HG02759 (cell line): ENCODE measurements around the gene TOE1.
"Not testable (repeated sequence)": the region's sequence is repeated elsewhere in the genome, so short reads cannot be mapped to it uniquely, and the experiment has no call there.

ENCODE experiments used
- ATAC-seq: cut with Tn5 transposase; IDR thresholded peaks from one replicate; pipeline ENCODE4 v1.9.1; 2021; ENCODE audit warnings: mild to moderate bottlenecking, moderate library complexity; ENCODE audit not compliant: unreplicated experiment

The TOE1 gene

DNA sequence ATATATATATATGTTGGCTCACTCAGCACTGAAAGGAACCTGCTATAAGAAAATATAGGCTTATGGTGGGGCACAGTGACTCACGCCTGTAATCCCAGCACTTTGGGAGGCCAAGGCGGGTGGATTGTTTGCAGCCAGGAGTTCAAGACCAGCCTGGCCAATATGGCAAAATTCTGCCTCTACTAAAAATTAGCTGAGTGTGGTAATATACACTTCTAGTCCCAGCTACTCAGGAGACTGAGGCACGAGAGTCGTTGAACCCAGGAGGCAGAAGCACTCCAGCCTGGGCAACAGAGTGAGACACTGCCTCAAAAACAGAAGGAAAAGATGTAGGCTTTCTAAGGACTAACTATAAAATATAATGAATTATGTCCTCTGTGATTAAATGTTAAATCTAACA is 14.9 kb downstream of the TOE1 start:
- no peak for ATAC-seq

DNA sequence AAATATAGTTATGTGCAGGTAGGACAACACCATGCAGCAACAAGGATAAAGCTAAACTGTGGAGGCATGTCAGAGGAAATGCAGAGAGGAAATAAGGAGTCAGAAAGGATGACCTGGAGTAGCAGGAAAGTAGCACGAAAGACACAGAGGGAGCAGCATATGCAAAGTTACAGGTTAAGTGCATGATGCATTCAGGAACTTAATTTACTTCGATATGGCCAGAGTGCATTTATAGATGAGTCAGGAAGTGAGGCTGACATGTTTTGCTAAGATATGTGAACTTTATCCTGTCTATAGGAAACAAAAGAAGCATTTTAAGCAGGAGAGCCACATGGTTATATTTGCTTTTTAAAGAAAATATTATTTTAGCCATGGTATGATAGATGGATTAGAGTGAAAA is 15.7 kb downstream of the TOE1 start:
- no peak for ATAC-seq

DNA sequence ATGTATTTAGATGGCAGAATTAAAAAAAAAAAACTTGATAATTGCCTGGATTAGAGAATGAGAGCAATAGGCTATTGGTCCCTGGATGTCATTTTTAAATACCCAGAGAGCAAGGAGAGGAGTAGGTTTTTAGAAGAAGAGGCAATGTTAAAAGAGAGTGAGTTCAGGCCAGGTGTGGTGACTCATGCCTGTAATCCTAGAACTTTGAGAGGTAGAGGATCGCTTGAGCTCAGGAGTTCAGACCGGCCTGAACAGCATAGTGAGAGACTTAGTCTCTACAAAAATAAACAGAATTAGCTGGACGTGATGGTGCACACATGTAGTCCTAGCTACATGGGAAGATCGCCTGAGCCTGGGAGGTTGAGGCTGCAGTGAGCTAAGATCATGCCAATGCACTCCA is 16.2 kb downstream of the TOE1 start:
- ATAC-seq: no peak

DNA sequence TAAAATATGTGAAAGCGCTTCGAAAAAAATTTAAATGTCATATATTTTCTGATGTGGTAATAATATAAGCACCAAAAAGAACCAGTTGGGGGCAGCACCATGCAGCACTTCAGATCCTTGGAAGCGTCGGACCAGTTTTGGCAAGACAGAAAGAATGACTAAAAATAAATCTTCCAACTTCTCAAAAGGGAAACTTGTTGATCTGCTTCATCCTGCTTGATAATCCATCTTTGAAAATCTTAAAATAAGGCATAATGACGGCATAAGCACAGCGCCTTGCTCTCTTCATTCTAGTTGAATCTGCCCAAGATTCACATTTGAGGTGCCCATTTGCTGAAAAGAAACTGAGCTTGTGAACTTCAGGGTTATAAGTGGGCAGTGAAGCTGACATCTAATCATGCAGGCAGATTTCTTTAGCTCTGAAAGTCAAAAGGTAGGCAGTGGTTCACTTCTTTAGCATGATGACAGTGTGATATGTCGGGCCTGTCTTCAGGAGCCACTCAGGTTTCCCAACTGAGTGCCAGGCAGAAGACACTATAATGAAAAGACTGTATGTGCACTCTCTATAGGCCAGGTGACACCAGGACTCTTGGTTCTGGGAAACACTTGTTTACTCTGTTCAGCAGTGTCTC is 20.0 kb downstream of the TOE1 start:
- no peak for ATAC-seq

DNA sequence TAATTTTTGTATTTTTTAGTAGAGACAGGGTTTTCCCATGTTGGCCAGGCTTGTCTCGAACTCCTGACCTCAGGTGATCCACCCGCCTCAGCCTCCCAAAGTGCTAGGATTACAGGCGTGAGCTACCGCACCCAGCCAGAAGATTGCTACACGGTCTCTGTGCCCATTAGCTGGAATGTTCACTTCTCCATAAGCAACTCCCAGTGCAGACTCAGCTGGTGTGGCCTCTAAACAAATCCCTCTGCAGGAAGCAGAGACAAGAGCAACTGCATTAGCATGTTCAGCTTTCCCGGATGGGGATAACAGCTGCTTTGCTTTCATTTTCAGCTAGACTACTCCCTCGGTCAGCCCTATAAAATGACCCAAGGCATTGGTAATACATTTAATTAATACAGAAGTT is 21.0 kb downstream of the TOE1 start:
- not testable (repeated sequence) for ATAC-seq

DNA sequence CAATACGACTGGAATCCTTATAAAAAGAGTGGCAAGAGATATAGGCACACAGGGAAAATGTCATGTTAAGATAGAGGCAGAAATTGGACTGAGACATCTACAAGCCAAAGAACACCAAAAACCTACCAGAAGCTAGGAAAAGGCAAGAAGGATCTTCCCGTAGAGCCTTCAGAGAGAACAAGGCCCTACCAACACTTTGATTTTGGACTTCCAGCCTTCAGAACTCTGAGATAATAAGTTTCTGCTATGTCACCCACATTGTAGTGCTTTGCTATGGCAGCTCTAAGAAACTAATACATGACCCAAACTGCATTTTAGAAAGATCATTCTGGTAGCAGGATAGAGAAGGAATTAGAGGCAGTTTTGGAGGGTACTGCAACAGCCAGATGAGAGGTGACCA is 24.3 kb downstream of the TOE1 start:
- no peak for ATAC-seq

DNA sequence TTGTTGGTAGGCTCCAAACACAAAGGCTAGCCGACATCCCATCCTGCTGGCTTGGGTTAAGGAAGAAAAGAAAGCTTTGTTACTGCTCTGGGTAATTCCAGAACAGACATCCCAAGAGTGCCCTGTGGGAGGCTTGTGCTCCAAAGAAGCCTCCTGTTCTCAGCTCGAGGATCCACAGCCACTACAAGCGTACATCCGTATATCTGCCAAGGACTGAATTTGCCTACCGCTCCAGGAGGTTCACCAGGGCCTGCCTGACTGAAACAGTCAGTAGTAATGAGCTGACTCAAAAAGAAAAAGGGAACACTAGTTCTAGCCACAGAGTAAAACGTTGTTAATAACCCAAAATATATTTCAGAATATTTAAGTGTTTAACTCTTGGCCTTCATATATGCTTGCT is 25.1 kb downstream of the TOE1 start:
- ATAC-seq: peak; percentile 55

DNA sequence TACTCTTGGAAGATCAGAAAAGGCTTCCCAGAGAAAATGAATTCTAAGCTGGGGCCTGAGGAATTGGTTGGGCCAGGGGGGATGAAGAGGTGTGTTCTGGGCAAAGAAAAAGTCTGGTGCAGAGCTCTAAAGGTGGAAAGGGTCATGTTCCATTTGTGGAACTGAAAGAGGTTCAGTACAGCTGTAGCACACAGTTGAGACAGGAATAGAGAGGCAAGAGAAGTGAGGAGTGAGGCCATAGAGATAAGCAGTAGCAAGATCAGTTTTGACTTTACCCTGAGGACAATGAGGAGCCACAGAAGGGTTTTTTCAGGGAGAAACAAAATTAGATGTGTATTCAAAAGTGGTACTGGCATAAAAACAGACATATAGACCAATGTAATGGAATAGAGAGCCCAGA is 30.6 kb downstream of the TOE1 start:
- ATAC-seq: no peak

DNA sequence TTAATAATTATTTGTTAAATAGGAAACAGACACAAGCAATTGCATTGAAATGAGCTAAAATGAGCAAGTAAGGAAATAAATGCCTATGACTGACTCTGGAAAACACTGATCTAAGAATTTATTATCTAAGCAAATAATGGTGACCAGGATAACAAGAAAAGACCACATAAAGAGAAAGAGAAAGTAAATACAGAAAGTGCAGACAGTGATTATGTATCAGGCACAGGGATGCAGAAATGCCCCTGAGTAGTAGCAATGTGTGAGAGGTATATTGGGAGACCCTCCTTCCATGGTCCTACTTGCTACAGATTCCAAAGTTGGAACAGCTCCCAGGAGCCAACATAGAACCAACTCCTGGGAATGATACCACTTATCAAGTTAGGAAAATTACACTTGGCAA is 33.6 kb downstream of the TOE1 start:
- no peak for ATAC-seq

DNA sequence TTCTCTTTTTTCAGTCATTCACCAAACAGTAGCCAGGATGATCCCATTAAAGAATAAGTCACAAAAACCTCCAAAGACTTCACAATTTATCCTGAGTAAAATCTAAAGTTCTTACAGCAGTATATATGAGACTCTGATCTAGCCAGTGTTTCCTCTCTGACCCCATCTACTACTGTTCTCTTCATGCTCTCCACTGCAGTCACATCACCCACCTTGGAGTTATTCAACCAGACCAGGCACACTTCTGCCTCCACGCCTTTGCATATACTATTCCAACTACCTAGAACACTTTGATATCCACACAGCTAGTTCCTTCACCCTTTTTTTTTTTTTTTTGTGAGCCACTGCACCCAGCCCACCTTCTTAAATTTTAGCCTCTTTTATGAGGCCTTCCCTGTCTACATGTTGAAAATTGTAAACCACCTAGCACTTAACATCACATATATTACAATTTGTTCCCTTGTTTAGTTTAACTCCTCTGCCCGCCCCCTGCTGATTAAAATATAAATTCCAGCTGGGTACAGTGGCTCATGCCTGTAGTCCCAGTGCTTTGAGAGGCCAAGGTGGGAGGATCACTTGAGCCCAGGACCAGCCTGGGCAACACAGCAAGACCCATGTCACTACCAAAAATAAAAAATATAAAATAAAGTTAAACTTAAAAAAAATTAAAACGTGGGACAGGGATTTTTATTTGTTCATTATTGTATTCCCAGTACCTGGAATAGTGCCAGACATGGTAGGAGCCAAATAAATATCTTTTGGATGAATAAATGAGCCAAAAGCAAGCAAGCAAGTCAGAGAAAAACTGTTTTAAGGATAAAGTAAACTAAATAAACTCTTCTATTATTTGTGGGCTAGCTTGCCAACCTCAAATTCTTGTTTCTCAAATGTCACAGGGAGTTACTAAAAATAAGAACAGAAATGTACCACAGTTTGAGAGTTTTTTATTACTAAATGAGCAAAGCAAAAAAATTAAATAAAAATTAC is 35.4 kb downstream of the TOE1 start:
- no peak for ATAC-seq

DNA sequence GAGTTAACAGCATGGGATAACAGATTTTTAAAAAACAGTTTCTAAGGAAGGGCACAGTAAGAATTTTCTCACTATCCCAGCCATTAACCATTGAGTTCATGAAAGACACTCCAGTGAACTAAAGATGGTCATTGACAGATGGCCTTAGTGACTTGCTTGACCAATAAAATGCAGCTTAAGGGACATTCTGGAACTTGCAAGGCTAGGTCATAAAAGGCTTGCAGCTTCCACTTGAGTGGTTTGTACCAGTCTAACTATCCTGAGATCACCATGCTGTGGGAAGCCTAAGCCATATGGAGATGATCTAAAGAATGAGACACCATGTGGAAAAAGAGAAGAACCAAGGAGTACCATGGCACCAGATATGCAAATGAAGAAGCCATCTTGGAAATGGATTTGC is 38.2 kb downstream of the TOE1 start:
- no peak for ATAC-seq

DNA sequence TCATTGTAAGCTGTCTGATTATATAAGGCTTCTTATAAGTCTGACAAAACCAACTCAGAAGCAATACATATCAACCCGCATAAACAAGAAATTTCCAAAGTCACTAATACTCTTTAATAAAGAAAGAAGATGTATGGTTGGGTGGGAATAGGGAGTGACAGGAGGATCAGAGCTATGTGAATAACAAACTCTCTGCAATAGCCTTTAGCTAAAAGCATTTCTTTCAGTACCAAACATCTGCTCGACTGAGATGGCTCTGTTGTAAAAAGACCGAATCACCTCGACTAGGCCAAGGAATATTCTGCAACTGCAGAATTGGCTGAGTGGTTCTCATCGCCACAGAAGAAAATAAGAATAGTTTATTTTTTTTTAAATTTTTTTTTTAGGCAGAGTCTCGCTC is 39.6 kb downstream of the TOE1 start:
- ATAC-seq: no peak

DNA sequence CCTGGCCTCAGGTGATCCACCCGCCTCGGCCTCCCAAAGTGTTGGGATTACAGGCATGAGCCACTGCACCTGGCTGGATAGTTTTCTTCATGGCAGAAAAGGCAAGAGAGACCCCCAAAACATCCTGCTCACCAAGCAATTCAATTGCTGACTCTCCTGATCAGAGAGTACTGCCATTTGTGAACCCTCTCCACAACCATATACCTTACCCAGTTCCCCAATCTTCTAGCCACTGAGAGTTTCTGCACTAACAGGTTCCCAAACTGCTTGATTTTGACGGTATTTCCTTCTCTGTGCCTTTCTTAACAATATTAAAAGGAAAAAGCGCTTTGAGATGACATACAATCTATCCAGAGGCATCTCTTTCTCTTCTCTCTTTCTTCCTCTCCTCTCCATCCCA is 40.2 kb downstream of the TOE1 start:
- no peak for ATAC-seq

DNA sequence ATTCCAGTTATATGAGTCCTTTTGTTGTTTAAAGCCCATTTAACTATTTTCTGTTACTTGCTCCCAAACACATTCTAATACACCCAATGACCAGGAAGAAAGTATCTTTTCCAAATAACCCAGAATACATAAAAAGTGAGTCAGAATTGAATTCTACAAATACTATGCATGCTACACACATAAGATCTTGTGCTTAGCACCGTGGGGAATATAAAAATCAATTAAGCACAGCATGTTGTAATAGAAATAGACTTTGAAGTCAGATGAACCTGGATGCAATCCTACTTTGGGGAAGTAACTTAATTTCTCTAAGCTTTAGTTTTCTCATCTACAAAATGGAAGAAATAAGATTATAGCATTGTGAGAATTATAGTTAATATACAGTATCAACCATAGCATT is 40.8 kb downstream of the TOE1 start:
- no peak for ATAC-seq

DNA sequence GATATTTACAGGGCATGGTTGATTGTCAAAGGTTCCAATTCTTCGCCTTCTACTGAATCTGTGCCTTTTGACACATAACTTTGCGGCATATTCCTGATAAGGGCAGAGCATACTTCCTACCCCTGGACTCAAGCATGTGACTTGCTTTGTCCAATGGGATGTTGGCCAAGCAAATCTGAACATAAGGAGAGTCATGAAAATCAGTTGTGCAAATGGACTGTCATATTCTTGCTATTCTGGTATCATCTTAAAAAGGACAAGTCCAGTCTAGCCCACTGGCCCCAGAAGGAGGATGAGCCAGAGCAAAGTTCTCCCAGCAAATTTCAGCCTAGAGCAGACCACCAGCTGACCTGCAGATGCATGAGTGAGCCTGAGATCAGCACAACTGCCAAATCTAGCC is 41.3 kb downstream of the TOE1 start:
- ATAC-seq: no peak

DNA sequence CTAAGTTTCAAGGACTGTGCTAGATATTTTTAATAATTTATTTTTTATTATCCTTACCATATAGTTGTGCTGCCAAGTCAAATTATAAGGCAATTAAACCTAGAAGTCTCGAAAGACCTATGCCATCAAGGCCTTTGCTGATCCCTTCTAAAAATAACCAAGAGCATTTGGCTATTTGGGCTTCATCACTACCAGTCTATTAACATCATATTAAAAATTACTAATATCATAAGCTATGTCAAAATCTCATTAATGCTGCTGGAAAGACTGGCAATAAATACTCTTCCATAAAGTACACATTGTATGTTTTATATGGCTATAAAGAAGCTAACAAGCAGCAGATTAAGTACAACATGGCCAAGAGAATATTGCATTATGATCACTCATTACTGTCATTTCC is 43.2 kb downstream of the TOE1 start:
- ATAC-seq: no peak

DNA sequence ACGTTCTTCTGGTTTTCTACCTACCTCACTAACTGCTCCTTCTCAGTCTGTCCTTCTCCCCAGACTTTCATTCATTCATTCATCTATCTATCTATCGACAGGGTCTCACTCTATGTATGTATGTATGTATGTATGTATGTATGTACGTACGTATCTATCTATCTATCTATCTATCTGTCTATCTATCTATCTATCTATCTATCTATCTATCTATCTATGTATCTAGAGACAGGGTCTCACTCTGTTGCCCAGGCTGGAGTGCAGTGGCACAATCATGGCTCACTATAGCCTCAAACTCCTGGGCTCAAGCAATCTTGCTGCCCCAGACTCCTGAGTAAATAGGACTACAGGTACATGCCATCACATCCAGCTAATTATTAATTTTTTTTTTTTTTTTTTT is 44.2 kb downstream of the TOE1 start:
- not testable (repeated sequence) for ATAC-seq

DNA sequence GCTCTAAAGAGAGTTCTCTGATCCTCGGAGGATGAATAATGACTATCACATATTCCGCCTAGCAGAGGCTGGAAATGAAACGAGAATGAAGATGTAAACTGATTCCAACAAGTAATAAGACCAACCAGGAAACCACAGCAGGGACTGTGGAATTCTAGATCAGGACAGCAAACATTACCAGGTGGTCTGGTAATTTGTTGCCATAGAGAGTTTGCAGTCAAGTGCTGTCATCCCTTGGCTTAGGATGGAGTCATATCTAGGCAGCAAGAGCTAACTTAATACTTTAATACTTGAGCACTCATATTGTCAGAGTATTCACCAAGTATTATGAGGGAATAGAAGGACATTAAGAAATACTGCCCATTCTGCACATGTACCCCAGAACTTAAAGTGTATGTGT is 45.3 kb downstream of the TOE1 start:
- no peak for ATAC-seq

DNA sequence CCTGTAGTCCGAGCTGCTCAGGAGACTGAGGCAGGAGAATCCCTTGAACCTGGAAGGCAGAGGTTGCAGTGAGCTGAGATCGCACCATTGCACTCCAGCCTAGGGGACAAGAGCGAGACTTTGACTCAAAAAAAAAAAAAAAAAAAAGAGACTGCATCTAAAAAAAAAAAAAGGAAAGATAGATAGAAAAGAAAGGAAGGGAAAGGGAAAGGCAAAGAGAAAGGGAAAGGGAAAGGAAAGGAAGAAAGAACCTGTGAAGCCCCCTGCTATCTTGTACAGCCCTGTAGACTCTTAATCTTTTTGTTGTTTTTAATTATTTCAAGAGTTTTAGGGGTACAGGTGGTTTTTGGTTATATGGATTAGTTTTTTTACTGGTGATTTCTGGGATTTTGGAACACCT is 46.2 kb downstream of the TOE1 start:
- ATAC-seq: no peak
